Activated naive CD4-positive, alpha-beta T cell treated with anti-CD3 and anti-CD28 coated beads, Interleukin-2, amount 10 ng/mL, durations not matched to agents 7 days and 5 days (primary cell): ENCODE data around the gene BAZ2A.

Source experiments
- CTCF ChIA-PET: fragments of 350-600 bp; sonication (Branson Sonifier 250); formaldehyde crosslinking; loops from one replicate; lab custom pipeline; 2021; ENCODE audit warnings: antibody characterized with exemption; lab: Charles Lee
- DNase-seq: peaks from one replicate; pipeline ENCODE4 v3.0.0-alpha.2; 2020
- H3K27ac Mint-ChIP-seq: one replicate; pipeline ENCODE4 v1.8.0; 2021; ENCODE audit warnings: mild to moderate bottlenecking, moderate library complexity, mixed read lengths
- H3K27me3 Mint-ChIP-seq: one replicate; pipeline ENCODE4 v1.8.0; 2021; ENCODE audit warnings: mild to moderate bottlenecking, mixed read lengths
- H3K36me3 Mint-ChIP-seq: one replicate; pipeline ENCODE4 v1.8.0; 2021; ENCODE audit warnings: mixed read lengths
- H3K4me1 Mint-ChIP-seq: one replicate; pipeline ENCODE4 v1.8.0; 2021; ENCODE audit warnings: mixed read lengths
- H3K4me3 Mint-ChIP-seq: one replicate; pipeline ENCODE4 v1.8.0; 2021; ENCODE audit warnings: mild to moderate bottlenecking, moderate library complexity, mixed read lengths
- H3K9me3 Mint-ChIP-seq: one replicate; pipeline ENCODE4 v1.8.0; 2021; ENCODE audit warnings: mixed read lengths

The BAZ2A gene

GRCh38 chr12:56645717-56646446 is 15.8 kb upstream of the BAZ2A start, which contains the start of gene ATP5F1B:
Gene ATP5F1B, minus strand, starts transcription at chr12:56645984. Its CDS starts 21 bp downstream, at chr12:56645963.
- Mint-ChIP-seq H3K27me3 (no peaks in the 10 kb centered on the region), H3K9me3 (no peaks in the 10 kb centered on the region), H3K27ac (peak within 1 kb of the TSS; percentile 96), H3K4me1 (peaks cover 35% of the 10 kb centered on the region), H3K4me3 (peak within 1 kb of the TSS; percentile 92), H3K36me3 (peaks cover 37% of the 10 kb centered on the region)
- CTCF ChIA-PET = interaction anchor here (0.7 to 2.8 kb wide), 5 partner anchors 9 to 77 kb away, joined by 3 to 18 read pairs (median 5); no protein-coding TSS in a partner anchor
- DNase-seq = peak; percentile 96

- CTCF ChIA-PET = interaction anchor here (0.7 to 2.8 kb wide), 5 partner anchors 9 to 78 kb away, joined by 3 to 18 read pairs (median 5); no protein-coding TSS in a partner anchor
- H3K4me1 Mint-ChIP-seq = peaks cover 38% of the 10 kb centered on the region
- peak overlapping the region; percentile 96 for H3K27ac Mint-ChIP-seq
- H3K36me3 Mint-ChIP-seq = peaks cover 42% of the 10 kb centered on the region
- H3K4me3 Mint-ChIP-seq = peak overlapping the region; percentile 92
- DNase-seq = no peak
- H3K9me3 Mint-ChIP-seq = no peaks in the 10 kb centered on the region
- H3K27me3 Mint-ChIP-seq = no peaks in the 10 kb centered on the region
These were observed 15.1 kb upstream of the BAZ2A start for GRCh38 chr12:56645201-56645716.

DNA sequence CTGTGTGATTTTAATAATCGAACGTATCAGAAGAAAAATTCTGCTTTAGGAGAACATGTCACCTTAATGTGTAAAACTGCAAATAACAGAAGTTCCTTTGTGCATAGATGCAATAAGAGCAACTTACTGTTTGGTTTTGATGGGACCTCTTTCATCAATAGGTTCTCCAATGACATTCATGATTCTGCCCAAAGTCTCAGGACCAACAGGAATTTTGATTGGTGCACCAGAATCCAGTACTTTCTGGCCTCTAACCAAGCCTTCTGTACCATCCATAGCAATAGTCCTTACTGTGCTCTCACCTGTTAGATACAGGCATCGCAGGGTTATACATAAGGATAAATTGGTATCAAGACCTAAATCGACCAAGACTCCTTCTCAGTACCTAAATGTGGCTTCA is 14.5 kb upstream of the BAZ2A start:
- no peak for DNase-seq
- CTCF ChIA-PET = interaction anchor here (1.4 to 2.8 kb wide), 3 partner anchors 8 to 78 kb away, joined by 3 to 18 read pairs (median 14); no protein-coding TSS in a partner anchor
- Mint-ChIP-seq H3K36me3 (peaks cover 47% of the 10 kb centered on the region), H3K4me3 (peak overlapping the region; percentile 92), H3K27ac (peak overlapping the region; percentile 96), H3K9me3 (no peaks in the 10 kb centered on the region), H3K4me1 (peaks cover 41% of the 10 kb centered on the region), H3K27me3 (no peaks in the 10 kb centered on the region)

GRCh38 chr12:56641219-56641618 is 11.1 kb upstream of the BAZ2A start:
- CTCF ChIA-PET = no interaction called here

DNA sequence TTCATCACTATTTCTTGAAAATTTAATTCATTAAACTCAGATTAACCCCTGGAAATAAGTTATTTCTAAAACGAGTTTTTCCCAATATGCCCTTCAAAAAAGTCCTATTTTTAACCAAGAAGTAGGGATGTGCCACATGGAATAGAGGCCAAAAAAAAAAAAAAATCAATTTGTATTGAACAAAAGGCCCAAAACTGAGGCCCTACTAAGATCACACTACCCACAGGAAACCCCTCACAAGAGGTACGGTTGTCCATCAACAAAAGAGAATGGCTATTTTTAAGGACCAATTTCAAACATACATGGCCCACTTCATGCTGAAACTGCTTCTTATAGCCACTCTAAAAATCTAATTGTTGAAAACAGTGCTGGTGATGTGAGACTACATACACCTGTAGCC is 7.5 kb upstream of the BAZ2A start:
- CTCF ChIA-PET = interaction anchor here (1.1 kb wide), 1 partner anchor 9 kb away, joined by 3 read pairs; no protein-coding TSS in a partner anchor
- Mint-ChIP-seq H3K4me3 (no peak overlapping the region), H3K9me3 (no peaks in the 10 kb centered on the region), H3K27ac (peak overlapping the region; percentile 97), H3K4me1 (peaks cover 66% of the 10 kb centered on the region), H3K27me3 (no peaks in the 10 kb centered on the region), H3K36me3 (peaks cover 51% of the 10 kb centered on the region)
- DNase-seq = no peak

More at GRCh38 chr12:56641219-56641618, 11.1 kb upstream of the BAZ2A start:
- H3K36me3 Mint-ChIP-seq = peaks cover 68% of the 10 kb centered on the region
- no peaks in the 10 kb centered on the region for H3K9me3 Mint-ChIP-seq
- no peaks in the 10 kb centered on the region for H3K27me3 Mint-ChIP-seq
- H3K27ac Mint-ChIP-seq = no peak overlapping the region
- peaks cover 65% of the 10 kb centered on the region for H3K4me1 Mint-ChIP-seq
- no peak for DNase-seq
- H3K4me3 Mint-ChIP-seq = no peak overlapping the region

- H3K27me3 Mint-ChIP-seq = no peaks in the 10 kb centered on the region
- H3K27ac Mint-ChIP-seq = peak overlapping the region; percentile 97
- DNase-seq = peak; percentile 96
- peak overlapping the region; percentile 99 for H3K4me3 Mint-ChIP-seq
- CTCF ChIA-PET = interaction anchor here (0.7 to 4.2 kb wide), 28 partner anchors 9 to 365 kb away, joined by 3 to 34 read pairs (median 6); partner anchors contain the start of genes ATP5F1B, NACA, PTGES3 and RBMS2
- H3K4me1 Mint-ChIP-seq = peaks cover 66% of the 10 kb centered on the region
- H3K9me3 Mint-ChIP-seq = no peaks in the 10 kb centered on the region
- peaks cover 44% of the 10 kb centered on the region for H3K36me3 Mint-ChIP-seq
These were observed 6.8 kb upstream of the BAZ2A start for GRCh38 chr12:56636675-56637540.

DNA sequence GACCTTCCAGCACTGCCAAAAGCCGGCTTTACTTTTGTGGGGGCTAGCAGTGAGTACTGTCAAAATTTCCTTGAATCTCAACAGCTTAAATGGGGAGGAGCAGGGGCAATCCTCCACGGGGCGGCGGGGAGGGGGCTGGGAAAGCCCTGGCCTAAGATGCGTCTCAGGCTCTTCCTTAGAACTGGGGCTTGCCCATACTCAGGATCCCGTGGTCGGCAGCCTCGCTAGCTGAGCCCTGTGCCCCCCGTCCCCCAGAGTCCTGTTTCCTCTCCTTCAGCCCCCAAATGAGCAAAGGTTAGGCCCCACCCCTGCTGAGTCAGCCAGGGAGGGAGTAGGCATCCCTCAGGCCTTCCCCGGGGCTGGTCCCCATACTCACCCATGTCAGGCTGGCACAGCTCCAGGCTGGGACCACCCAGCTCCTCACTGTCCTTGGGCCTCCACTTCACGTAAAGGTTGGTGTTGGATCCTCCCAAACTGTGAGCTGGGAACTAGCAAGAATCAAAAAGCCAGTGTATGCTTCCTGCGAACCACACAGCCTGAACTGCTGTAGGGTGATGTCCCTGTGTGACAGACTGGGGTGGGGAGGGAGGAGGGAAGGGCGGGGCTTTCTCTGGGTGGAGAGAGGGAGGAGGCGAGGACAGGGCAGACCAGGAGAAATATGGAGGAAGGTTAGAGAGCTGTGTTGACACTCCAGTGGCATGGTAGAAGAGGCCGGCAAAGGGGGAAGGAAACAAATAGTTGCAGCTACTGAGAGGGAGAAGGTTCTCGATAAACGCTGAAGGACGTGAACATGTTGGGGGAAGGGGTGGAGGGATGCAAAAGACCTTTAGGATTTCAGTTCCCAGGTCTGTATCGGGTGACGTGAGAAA is 5.9 kb upstream of the BAZ2A start:
- CTCF ChIA-PET = interaction anchor here (0.8 to 4.2 kb wide), 28 partner anchors 8 to 365 kb away, joined by 3 to 34 read pairs (median 6); partner anchors contain the start of genes ATP5F1B, NACA, PTGES3 and RBMS2
- peak overlapping the region; percentile 97 for H3K27ac Mint-ChIP-seq
- no peaks in the 10 kb centered on the region for H3K9me3 Mint-ChIP-seq

GRCh38 chr12:56634837-56635791 is 5.0 kb upstream of the BAZ2A start:
- CTCF ChIA-PET = interaction anchor here (0.8 to 4.2 kb wide), 12 partner anchors 9 to 121 kb away, joined by 3 to 34 read pairs (median 8); partner anchors contain the start of genes ATP5F1B and NACA
- no peaks in the 10 kb centered on the region for H3K27me3 Mint-ChIP-seq
- peaks cover 80% of the 10 kb centered on the region for H3K4me1 Mint-ChIP-seq
- DNase-seq = peak; percentile 82
- no peaks in the 10 kb centered on the region for H3K9me3 Mint-ChIP-seq
- peak overlapping the region; percentile 97 for H3K27ac Mint-ChIP-seq
- H3K4me3 Mint-ChIP-seq = peak overlapping the region; percentile 99
- H3K36me3 Mint-ChIP-seq = peaks cover 40% of the 10 kb centered on the region

More for the DNA sequence above, 5.9 kb upstream of the BAZ2A start:
- DNase-seq = peak; percentile 93
- Mint-ChIP-seq H3K36me3 (peaks cover 42% of the 10 kb centered on the region), H3K4me1 (peaks cover 75% of the 10 kb centered on the region), H3K4me3 (peak overlapping the region; percentile 99), H3K27me3 (no peaks in the 10 kb centered on the region)

DNA sequence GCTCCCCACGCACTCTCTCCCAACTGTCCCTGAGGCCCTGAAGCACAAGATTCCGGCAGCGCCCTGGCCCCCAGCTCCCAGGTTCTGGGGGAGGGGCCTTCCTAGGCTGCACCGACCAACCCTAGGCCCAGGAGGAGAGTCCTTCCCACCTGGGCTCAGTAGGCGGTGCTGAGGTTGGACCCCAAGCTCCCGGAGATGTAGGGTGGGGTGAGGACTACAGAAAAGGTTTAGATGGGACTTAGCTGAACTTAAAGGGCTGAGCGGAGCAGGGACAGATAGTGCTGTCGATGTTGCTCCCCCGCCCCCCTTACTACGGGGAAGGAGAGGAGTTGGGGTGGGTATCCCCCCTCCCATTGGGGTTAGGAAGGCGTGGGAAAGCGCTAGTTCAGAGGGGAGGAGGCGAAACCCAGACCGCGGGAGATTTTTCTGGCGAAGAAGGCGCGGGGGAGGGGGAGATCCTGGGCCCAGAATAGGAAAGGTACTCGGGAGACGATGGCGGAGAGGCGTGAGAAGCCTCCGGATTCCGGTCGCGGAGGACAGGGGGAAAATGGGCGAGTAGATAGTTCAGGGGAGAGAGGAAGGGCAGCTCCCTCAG is 4.2 kb upstream of the BAZ2A start:
- H3K4me3 Mint-ChIP-seq = peak overlapping the region; percentile 99
- no peaks in the 10 kb centered on the region for H3K27me3 Mint-ChIP-seq
- peaks cover 75% of the 10 kb centered on the region for H3K4me1 Mint-ChIP-seq
- peak overlapping the region; percentile 91 for H3K27ac Mint-ChIP-seq
- H3K36me3 Mint-ChIP-seq = peaks cover 36% of the 10 kb centered on the region
- CTCF ChIA-PET = interaction anchor here (1.3 to 4.2 kb wide), 5 partner anchors 12 to 121 kb away, joined by 3 to 34 read pairs (median 5); no protein-coding TSS in a partner anchor
- H3K9me3 Mint-ChIP-seq = no peaks in the 10 kb centered on the region
- peak; percentile 49 for DNase-seq

DNA sequence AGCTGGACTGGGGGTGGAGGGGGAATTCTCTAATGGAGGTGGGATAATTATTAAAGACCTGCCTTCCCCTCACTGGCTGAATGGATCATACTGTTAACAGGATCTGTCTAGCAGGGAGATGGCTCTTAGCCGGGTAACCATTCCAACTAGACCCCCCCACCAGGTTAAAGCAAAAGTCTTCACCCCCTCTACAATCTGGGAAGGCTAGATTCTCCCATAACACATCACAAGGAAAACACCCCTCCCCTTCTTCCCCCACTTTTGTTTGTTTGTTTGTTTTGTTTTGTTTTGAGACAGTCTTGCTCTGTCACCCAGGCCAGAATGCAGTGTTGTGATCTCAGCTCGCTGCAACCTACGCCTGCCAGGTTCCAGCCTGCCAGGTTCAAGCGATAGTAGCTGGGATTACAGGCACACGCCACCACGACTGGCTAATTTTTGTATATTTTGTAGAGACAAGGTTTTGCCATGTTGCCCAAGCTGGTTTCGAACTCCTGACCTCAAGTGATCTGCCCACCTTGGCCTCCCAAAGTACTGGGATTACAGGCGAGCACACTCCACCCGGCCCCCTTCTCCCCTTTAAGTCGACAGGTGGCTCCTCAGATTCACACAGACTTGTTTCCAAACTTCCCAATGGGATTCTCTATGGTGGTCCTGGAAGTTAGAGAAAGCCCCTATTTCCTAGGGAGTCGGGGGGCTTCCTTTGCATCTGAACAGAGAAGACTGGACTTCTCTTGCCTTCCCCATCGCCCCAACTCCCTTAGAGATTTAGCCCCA is 3.5 kb upstream of the BAZ2A start:
- H3K27me3 Mint-ChIP-seq = no peaks in the 10 kb centered on the region
- H3K4me1 Mint-ChIP-seq = peaks cover 74% of the 10 kb centered on the region
- DNase-seq = no peak
- peak overlapping the region; percentile 99 for H3K4me3 Mint-ChIP-seq
- H3K36me3 Mint-ChIP-seq = peaks cover 37% of the 10 kb centered on the region
- H3K9me3 Mint-ChIP-seq = no peaks in the 10 kb centered on the region
- CTCF ChIA-PET = interaction anchor here (0.6 to 4.2 kb wide), 7 partner anchors 11 to 448 kb away, joined by 3 to 34 read pairs (median 3); partner anchors contain the start of gene ATP5F1B
- H3K27ac Mint-ChIP-seq = peak overlapping the region; percentile 91
